ENCODE data around the gene OSTM1. TPM values are rescaled to one million over a fixed set of nuclear protein-coding genes. Genes with fewer than 3 reads are reported as not detected.

The OSTM1 gene
- total and polyA plus RNA-seq, 2 of the 8 experiments (the other 6 are each of a cell fraction or from before 2014, with no cell fraction given) = 17.7 to 26.1 TPM

DNA sequence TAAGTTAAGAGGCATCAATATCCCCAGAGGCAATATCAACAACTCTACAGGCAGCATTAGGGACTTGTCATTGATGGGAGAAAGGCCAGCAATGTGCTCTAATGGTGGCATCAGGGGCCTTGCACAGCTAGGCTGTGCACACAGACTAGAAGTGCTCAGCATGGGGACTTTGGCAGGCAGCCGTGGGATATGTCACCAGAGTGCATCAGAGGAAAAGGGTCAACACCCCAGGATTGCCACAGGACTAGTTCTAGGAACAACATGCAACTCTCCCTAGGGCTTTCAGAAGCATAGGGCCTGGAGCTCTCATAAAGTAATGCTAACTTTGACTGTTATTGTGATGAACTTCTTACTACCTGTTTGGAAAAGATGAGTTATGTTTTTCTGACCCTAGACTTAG lies 32.2 kb upstream of the OSTM1 start (continued):
- no peak for TF ChIP-seq EGR1 (IDR thresholded peaks at IDR 0.05; ENCODE audit: borderline replicate concordance, low read depth, low read length)
- no peak for TF ChIP-seq SP2 (IDR thresholded peaks at IDR 0.05; ENCODE audit: low read length)
